Epithelial cell of prostate (primary cell): Measurements from ENCODE around the gene ACYP2.
"Not testable (repeated sequence)": the region's sequence is repeated elsewhere in the genome, so short reads cannot be mapped to it uniquely, and the experiment has no call there.

Experiments used
- DNase-seq: peaks from one replicate; pipeline ENCODE4 v3.0.0-alpha.2; 2011; ENCODE audit warnings: low read depth, low spot score
- H3K27ac ChIP-seq: fragments of 450-650 bp; 2 replicates; pipeline ENCODE4 v1.5.1; 2017; ENCODE audit warnings: mild to moderate bottlenecking

ACYP2 gene

DNA sequence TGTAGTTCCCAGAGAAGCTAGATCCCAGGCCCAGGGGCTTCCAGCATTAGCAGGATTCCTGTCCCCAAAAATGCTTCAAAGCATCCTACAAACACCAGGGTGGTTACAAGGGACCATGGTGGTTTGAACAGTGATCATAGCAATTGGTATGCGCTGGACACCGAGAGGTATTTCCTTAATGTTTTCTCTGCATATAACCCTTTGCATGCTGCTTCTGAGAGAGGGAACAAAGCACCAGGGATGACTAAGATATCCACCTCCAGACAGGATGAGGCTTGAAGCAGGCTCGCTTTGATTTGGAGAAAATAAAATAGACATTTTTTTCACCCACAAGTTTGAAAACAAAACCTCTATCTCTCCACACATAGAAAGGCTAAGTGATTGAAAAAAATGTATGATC, 191.1 kb downstream of the ACYP2 start:
- DNase-seq, result peak; percentile 33
- H3K27ac ChIP-seq, result peak overlapping the region; percentile 41

DNA sequence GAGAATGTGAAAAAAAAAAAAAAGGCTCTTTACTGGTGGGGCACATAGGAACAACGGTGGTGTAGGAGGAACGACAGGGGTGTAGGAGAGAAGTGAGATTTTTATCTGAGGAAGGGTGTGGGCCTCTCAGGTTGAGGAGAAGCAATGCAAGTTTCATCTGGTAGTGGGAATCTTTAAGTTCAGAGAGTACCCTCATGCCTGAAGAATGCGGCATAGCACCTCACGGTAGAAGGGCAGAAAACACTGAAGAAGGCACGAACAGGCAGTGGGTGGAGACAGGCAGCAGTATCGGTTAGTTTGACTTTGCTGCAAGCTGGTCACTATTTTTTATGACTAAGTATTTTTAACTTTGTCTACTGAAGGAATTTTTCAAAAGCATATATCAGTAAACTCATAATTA, 192.8 kb downstream of the ACYP2 start:
- no peak overlapping the region for H3K27ac ChIP-seq
- no peak for DNase-seq

DNA sequence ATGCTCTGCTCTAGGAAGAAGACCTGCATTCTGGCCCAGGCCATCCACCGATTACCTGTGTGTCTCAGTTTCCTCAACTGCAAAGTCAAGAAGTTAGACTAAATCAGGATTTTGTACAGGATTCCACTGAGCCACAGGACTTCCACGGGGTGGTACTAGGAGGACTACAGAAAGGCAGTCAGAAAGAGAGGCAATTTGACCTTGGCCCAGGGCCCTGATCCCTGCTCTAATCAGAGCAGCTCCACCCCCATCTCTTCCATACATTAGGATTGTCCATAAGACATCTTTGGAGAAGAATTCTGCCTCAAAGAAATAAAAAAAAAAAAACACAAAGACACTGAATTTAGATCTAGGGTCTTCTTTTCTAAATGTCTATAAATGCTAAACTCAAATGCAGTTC, 193.4 kb downstream of the ACYP2 start:
- no peak for DNase-seq
- no peak overlapping the region for H3K27ac ChIP-seq

DNA sequence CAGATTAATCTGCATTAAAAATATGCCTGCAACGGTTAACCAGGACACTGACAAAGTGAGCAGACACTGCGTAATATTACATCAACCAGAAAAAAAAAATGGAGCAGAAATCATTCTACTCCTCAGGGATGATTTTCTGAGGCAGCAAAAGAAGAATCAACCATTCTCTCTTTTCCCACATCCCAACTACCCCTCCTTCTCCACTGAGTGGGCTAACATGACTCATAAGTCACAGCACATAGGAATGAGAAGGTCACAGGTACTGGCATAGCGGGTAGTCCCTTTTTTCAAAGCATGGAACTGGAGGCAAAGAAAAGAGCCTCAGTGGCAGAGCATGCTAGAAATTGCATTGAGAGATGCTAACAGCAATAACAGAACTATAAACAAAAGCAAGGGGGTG, 194.9 kb downstream of the ACYP2 start:
- no peak for DNase-seq
- no peak overlapping the region for H3K27ac ChIP-seq

DNA sequence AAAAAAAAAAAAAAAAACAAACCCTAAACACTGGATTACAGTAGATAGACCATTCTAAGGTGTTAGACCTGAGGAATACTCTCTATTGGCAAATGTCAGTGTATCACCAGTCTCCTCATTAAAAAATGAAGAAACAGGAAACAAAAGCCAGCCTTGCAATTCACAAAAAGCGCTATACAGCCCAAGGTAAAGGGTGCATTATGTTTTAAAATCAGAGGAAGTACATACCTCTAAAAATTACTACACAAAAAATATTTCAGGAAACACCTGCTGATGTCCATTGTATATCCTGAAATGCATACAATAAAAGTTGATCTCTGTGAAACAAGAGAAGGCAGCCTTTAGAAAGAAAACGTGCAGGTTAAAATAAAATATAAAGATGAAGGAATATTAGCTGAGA, 195.5 kb downstream of the ACYP2 start:
- DNase-seq, result no peak
- no peak overlapping the region for H3K27ac ChIP-seq

DNA sequence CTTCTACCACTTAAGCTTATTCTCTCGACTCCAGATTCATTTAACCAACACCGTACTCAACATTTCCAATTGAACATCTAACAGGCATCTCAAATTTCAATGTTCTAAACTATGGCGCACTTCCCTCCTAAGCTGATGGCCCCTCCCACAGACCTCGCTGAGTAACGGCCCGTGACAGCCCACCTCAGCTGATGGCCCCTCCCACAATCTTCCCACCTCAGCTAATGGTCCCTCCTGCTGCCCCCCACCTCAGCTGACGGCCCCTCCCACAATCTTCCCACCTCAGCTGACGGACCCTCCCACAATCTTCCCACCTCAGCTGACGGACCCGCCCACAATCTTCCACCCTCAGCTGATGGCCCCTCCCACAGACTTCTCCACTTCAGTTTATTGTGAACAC, 197.7 kb downstream of the ACYP2 start:
- no peak overlapping the region for H3K27ac ChIP-seq
- DNase-seq, result no peak

DNA sequence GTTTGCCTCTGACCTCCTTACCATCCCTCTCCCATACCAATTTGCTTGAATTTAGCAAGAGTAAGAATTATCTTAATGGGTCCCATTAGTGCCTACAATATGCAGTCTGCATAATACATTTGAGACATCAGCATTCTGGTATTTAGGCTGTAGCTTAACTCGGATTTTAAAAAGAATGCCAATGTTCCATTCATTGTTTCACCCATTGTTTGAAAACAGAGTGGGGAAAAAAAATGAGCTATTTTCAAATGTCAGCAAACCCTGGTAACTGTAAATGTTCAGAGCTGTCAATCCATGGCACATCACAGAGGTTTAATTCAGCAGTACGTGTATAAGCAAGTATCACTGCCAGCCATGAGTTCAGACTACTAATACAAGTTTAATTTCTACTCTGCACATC, 202.6 kb downstream of the ACYP2 start:
- DNase-seq, result no peak
- H3K27ac ChIP-seq, result no peak overlapping the region

DNA sequence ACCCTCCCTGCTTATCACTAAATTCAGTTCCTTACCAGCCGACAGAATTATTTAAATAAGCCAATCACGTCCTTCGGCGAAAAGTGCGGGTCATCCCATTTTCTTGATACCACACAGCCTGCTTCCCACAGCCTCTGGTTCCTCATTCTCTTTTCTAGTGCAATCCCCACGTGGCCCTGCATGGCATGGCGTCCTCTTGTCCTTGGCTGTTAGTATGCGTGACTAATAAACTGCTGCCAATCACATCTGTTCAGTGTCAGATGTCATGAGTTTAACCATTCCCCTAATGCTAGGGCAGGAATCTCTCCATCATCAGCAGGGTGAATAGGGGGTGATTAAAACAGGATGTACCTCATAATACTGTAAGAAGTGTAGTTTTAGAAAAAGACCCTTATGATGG, 203.4 kb downstream of the ACYP2 start:
- no peak overlapping the region for H3K27ac ChIP-seq
- no peak for DNase-seq

DNA sequence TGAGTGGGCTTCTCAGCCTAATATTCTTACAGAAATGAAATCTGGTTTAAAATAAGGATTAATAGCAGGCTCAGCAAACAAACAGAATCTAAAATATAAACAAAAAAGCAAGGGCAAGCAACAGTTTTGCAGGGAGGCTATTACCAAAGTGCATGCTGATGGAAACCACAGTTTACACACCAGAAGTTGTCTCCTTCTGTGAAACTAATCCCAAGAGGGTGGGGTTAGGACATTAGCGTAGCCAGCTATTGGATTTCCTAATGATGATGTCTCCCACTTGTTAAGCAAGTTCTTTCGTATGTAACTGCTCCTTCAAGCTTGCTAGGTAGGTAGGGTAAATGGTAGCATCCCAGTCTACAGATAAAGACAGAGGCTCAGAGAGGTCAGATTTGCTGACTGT, 205.6 kb downstream of the ACYP2 start:
- no peak overlapping the region for H3K27ac ChIP-seq
- DNase-seq, result no peak

DNA sequence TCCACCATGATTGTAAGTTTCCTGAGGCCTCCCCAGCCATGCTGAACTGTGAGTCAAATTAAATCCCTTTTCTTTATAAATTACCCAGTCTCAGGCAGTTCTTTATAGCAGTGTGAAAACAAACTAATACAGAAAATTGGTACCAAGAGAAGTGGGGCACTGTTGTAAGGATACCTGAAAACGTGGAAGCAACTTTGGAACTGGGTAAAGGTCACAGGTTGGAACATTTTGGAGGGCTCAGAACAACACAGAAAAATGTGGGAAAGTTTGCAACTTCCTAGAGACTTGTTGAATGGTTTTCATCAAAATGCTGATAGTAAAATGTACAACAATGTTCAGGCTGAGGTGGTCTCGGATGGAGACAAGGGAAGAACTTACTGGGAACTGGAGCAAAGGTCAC, 209.1 kb downstream of the ACYP2 start:
- DNase-seq, H3K27ac ChIP-seq: not testable (repeated sequence)

DNA sequence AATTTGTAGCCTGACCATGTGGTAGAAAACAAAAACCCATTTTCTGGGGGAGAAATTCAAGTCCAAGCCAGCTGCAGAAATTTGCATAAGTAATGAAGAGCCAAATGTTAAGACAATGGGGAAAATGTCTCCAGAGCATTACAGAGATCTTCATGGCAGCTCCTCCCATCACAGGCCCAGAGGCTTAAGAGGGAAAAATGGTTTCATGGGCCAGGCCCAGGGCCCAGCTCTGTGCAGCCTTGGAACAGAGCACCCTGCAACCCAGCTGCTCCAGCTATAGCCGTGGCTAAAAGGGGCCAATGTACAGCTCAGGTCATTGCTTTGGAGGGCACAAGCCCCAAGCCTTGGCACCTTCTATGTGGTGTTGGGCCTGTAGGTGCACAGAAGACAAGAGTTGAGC, 209.7 kb downstream of the ACYP2 start:
- DNase-seq, result no peak
- no peak overlapping the region for H3K27ac ChIP-seq

DNA sequence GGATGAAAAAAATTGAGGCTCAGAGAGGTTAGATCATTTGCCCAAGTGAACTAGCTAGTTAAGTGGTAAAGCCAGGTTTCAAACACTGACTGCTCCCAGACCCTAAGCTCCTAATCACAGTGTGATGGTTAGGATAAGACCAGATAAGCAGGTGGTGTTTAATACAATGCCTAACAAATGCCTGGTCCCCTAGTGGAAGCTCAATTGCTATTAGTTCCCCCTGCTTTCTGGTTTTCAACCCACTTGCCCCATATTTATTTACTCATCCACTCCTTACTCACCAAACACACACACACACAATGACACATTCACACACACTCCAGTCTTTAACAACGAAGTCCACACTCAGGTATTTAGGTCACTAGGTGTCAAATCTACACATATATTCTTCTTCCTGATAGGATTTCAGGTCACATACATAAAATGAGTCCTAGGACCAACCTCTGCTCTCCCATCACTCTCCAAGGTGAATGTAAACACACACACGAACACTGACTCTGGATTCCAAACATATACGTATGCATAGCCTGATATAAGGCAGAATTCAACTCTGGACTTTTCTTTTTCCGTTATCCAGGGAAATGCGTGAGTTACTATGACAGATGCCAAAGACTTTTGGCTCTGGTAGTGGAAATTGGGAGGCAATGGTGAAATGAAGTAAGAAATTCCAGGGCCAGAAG, 214.2 kb downstream of the ACYP2 start:
- peak overlapping the region; percentile 51 for H3K27ac ChIP-seq
- no peak for DNase-seq

DNA sequence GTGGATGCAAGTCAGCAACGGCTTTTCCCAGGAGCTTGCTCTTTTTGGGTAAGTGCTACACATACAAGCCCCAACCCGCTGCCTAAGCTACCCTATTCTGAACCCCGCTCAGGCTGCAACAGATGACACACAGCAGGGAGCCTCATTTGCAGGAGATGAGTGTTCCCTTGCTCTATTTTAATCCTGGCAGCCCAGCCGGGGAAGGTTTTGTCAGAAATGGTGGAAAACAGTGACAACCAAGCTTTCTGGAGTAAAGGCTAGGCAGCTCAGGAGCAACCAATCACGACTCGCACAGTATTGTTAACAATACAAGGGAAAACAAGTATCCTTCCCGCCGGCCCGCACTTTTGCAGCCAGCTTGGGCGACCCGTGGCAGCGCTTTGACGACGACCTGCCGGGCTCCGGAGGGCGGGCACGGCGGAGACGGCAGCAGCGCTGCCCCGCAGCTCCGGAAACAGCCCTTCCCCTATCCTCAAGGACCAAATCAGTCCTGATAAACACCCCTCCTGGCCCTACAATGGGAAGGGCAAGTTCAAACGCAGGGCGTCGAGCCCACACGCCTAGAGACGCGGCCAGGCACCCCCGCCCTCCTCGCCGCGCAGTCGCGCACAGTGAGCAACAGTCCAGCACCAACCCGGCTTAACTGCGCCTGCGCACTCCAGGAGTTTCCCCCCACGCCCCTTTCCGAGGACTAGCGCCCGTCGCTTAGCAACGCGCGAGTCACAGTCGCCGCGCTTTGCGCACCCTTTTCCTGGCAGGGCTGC, 214.9 kb downstream of the ACYP2 start:
- peak; percentile 54 for DNase-seq
- peak overlapping the region; percentile 51 for H3K27ac ChIP-seq

DNA sequence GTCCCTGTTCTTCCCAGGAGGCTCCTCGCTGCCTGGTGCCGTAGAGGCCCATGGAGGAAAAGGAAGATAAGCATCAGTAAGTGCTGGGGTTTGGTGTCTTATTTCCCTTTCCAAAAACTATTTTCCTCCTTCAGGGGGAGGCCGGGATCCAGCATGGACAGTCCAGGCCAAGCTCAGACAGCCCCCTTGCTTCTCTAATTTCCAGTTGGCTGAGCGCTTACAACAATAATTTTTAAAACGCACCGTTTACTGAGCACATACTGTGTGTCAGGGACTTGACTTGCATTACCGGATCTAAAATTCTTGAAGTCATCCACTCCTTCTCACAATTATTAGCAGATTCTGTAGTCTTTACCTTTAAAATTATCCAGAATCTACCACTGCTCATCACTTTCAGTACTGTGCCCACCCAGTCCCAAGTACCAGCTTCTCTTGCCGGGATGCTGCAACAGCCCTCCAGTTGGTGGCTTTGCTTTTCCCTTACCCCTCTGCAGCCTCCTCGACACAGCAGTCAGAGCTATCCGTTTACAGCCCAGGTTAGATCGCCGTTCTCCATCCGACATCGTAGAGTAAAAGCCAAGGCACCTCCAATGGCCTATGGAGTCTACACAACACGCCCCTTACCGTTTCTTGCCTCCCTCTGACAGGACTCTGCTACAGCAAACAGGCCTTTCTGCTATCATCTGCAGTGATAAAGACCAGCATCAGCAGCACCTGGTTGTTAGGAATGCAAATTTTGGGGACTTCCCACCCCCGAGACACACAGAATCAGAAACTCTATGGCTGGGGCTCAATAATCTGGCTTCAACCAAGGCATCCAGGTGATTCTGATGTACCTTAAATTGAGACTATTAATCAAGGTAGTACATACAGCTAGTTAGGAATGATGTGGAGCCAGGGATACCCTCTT, 215.8 kb downstream of the ACYP2 start:
- peak overlapping the region; percentile 51 for H3K27ac ChIP-seq
- DNase-seq, result no peak

DNA sequence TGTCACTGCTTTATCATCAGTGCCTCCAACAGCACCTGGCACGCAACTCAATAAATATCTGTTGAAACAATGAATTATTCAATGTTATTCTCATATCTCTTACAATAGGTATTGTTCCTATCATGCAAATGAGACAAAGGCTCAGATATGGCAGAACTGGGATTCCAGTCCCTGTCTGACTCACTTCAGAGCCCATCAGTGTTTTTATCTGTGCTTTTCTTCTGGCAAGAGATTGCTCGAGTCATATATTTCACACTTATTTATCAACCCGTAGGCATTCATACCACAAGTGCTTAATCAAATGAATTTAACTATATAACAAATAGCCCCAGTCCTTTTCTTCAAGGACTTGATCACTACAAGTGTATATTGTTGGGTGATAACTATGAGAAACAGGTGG, 217.0 kb downstream of the ACYP2 start:
- no peak for DNase-seq
- no peak overlapping the region for H3K27ac ChIP-seq

DNA sequence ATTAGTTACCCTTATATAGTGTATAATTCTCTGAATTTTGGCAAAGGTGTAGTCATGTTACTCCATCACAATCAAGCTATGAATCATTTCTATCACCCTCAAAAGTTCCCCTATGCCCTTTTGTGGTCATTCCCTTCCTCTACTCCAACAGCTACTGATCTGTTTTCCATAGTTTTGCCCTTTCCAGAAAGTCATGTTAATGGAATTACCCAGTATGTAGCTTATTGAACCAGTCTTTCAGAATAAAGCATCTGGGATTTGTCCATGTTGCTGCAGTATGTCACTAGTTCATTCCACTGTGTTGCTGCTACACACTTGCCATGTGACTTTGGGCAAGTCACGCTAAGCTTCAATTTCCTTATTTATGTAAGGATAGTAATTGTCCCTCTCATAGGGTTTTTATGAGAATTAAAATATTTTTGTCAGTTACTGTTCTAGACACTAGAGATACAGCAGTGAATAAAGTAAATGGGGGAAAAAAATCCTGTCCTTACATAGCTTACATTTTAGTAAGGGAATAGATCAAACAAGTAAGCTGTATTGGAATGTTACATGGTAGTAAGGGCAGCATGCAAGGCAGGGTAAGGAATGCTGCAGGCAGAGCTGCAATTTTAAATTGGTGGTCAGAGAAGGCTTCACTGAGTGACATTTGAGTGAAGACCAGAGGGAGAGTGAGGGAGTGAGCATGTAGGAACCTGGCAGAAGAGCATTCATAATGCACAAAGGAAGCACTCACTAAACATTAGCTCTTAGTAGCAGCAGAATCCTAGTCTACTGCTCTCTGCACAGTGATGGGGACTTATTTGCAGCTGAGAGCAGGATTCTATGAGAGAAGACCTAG, 220.9 kb downstream of the ACYP2 start:
- no peak overlapping the region for H3K27ac ChIP-seq

DNA sequence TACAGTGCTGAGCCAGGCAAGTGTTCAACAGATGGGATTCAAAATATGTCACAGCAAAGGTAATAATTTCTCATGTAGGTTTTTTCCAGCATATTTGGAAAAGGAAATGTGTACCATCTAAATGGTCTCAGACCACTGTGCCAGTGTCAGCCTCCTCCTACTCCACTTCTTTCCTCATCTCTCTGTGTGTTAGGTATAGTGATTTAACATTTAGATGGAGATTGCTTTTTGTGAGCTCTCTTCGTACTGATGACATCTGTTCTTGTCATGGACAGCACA, 221.5 kb downstream of the ACYP2 start:
- H3K27ac ChIP-seq, result no peak overlapping the region
- DNase-seq, result no peak

More for the DNA sequence above, 220.9 kb downstream of the ACYP2 start:
- DNase-seq, result no peak

DNA sequence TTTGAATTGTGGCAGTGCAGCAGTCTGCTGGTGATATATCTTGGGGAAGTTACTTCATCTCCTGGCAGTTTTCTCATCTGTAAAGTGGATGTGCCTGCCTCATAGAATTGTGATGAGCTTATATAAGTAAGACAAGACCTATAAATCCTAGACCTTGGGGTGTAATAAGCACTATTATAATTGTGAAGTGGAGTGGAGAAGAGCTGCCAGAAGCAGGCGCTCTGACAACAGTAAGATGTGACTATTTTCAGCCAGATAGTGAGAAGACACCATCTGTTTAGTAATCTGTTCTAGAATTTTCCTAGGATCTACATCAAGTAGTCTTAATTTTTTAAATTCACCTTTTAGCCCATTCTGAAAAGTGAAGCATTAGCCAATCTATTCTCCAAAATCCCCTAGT, 226.2 kb downstream of the ACYP2 start:
- H3K27ac ChIP-seq, result no peak overlapping the region
- no peak for DNase-seq

DNA sequence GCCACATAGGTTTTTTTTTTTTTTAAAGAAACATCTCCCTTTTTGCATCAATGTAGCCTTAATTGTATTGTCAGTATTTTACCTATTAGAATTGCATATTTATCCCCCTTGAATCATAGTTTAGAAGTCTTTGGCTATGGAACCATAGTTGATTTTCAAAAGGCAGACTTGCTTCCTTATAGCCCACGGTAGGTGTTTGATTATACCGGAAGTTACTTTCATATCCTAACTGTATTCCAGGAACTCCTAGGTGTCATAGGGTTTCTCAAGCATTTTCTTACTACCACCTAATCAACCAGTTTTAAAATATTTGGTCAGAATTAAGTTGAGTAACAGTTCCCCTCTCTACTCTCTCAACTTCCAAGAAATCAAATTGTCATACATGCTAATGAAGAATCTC, 227.2 kb downstream of the ACYP2 start:
- H3K27ac ChIP-seq, result no peak overlapping the region
- no peak for DNase-seq

DNA sequence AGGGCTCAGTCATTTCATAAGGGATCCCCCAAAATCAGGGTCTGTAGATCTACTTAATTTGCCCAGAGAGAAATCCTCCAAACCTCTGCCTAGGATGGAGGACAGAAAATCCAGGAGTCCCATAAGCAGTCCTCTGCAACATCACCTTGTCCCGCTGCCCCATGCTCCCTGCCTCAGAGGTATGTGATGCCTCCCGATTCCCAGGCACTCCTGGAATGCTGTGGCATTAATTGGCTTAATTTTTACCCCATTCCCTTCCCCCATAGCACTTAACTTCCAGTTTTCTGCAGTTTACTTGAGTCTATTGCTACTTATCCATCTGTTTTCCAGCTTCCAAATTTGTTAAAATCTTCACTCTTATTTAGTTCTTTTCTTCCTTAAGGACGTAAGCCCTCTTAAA, 232.2 kb downstream of the ACYP2 start:
- H3K27ac ChIP-seq, result no peak overlapping the region
- DNase-seq, result no peak
